ENCODE data around the gene DIP2B.
A peak's percentile ranks its signal among the peaks of the same experiment; 100 is the strongest.

DIP2B gene

GRCh38 chr12:50686406-50686805, 181.6 kb downstream of the DIP2B start:
- DNase-seq = no peak

GRCh38 chr12:50686976-50687375, 182.2 kb downstream of the DIP2B start:
- peak; percentile 20 to 66 for DNase-seq

GRCh38 chr12:50689437-50689836, 184.7 kb downstream of the DIP2B start:
- no peak for DNase-seq

- DNase-seq = no peak
These were observed 186.1 kb downstream of the DIP2B start for GRCh38 chr12:50690925-50691324.

GRCh38 chr12:50695961-50696360, 191.2 kb downstream of the DIP2B start:
- DNase-seq = no peak

DNA sequence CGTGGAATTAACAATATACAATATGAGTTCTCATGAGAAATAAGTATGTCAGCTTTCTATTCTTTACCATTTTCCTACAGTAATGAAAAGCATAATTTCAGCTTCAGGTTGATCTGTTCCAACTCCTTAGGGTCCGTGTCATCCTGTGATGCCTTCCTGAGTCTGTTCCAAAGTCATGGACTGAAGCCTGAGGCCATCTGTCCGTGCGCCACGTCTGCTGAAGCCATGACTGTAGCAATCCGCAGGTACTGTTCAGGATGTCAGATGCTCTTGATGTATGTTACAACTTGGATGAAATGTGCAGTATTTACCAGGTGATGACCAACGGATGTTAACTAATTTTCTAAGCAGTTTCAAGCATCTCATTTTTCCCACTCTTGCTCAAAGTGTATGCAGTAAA, 192.1 kb downstream of the DIP2B start:
- no peak for DNase-seq

DNA sequence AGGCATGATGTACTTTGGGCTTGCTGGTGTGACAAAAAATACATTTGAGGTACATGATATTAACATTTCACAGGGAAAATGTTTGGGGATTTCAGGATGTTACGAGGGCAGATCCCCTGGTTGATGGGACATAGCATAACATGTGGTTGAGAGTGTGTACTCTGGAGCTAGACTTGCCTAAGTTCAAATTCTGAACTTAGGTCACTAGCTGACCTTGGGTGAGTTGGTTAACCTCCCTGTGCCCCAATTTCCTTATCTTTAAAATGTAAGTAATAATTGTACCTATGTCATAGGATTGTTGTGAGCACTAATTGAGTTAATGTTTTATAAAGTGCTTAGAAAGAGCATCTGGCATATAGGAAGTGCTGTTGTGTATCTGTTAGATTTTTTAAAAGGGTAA, 194.4 kb downstream of the DIP2B start:
- DNase-seq = no peak

GRCh38 chr12:50699940-50700339, 195.2 kb downstream of the DIP2B start:
- no peak for DNase-seq

- peak in 1 of 2 experiments; percentile 40 for DNase-seq
These were observed 201.8 kb downstream of the DIP2B start for GRCh38 chr12:50706606-50707005.

DNA sequence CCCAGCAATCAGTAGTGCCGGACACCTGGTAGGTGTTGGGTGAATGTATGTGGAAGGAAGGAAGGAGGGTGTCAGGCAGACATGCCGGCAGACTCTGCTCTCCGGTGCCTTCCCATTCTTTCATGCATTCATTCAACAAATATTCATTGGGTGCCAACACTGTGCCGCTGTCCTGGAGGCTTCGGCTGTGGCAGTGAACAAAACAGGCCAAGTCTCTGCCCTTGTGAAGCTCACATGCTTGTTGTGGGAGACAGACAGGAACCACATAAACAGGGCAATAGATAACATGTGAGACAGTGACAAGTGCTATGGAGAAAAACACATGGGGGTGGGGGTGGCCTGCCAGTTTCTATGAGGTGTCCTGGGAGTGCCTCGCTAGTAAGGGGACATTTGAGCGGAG, 202.6 kb downstream of the DIP2B start:
- DNase-seq = no peak

DNA sequence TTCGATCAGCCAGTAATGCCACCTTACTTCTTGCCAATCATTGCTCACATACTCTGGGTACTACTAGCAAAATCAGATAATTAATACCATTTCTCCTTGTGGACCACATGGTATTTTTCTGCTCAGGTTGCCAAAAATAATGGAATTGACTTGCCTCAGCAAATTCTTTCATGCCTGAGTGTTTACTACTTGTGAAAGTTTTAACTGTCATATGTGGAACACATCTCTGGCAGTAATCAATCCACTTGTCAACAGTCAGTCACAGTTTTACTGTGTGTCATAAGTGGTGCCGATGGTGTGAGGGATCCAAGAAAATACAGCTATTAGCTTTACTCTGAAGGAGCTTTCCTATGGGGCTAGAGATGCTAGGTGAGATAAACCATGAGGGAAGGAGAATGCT, 203.8 kb downstream of the DIP2B start:
- DNase-seq = no peak

DNA sequence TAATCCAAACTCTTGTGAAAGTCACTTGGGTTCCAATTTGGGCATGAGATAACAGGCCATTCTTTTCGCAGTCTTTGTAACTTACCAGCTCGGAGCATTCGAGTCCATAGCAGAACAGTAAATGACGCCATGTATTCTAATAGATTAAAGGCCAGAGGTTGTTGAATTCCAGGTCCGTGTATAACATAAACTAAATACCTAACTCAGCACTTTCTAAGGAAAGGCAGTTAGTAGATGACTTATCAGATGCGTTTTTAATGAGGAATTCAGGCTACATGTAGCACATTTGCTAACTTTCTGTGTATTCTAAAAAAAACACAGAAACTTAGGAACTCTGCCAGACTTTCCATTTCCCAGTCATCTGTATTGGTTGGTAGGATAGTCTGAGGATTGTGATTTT, 206.3 kb downstream of the DIP2B start:
- DNase-seq = no peak

GRCh38 chr12:50715174-50715573, 210.4 kb downstream of the DIP2B start:
- no peak for DNase-seq

DNA sequence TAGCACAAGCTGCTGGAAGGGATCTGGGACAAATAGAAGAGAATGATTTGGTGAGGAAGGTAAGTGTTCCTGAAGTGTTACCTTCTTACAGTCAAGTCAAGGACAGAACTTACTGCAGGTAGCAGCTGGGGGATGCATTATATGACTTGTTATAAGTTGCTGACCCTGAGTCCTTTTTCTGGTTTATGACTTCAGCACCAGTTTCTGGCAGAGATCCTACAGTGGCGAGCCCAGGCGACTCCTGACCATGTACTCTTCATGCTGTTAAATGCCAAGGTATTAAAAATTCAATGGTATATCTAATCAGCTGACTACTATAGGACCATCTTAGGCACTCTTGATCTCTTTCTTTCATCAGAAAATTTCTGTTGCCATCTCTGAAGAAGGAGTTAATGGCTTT, 214.0 kb downstream of the DIP2B start:
- DNase-seq = no peak

DNA sequence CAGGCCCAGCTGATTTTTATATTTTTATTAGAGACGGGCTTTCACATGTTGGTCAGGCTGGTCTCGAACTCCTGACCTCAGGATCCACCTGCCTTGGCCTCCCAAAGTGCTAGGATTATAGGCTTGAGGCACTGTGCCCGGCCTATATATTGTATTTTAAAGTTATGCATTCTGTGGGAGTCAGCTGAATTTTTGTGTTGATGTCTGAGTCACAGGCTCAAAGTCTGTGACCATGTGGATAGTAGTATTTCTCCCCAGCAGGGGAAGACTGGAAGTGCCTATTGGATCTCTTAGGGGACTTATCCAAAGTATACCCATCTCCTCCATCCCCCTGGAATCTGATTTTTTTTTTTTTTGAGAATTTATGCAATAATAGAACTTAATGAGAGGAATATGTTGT, 215.3 kb downstream of the DIP2B start:
- DNase-seq = no peak

DNA sequence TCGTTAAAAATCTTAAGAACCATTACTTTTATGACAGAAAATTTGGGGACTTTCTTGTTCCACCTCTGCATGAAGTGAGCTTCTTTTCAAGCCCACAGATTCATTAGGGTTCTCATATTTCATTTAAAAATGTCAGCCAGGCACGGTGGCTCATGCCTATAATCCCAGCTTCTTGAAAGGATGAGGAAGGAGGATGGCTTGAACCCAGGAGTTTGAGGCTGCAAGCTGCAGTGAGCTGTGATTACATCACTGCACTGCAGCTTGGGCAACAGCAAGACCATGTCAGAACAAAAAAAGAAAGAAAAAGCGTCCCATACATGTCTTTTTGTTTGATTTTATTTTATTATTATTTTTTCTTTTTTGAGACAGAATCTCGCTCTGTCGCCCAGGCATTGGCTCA, 215.7 kb downstream of the DIP2B start:
- DNase-seq = no peak

DNA sequence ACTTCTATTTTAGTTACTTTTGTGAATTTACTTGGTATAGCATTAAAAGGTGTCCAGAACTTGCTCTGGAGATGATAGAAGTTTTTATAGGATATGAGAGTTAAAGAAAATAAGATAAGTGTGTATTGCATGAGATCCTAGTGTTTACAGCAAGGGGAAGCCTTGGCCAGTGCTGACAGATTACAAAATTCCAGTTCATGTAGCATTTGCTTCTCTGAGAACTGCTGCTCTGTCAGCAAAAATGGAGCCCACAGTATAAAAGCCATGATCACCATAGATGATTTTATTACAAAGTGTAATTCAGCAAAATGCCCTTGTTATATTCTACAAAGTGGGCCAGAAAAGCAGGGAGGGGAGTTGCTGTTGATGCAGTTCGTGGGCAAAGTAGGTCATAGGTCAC, 219.1 kb downstream of the DIP2B start:
- DNase-seq = no peak

DNA sequence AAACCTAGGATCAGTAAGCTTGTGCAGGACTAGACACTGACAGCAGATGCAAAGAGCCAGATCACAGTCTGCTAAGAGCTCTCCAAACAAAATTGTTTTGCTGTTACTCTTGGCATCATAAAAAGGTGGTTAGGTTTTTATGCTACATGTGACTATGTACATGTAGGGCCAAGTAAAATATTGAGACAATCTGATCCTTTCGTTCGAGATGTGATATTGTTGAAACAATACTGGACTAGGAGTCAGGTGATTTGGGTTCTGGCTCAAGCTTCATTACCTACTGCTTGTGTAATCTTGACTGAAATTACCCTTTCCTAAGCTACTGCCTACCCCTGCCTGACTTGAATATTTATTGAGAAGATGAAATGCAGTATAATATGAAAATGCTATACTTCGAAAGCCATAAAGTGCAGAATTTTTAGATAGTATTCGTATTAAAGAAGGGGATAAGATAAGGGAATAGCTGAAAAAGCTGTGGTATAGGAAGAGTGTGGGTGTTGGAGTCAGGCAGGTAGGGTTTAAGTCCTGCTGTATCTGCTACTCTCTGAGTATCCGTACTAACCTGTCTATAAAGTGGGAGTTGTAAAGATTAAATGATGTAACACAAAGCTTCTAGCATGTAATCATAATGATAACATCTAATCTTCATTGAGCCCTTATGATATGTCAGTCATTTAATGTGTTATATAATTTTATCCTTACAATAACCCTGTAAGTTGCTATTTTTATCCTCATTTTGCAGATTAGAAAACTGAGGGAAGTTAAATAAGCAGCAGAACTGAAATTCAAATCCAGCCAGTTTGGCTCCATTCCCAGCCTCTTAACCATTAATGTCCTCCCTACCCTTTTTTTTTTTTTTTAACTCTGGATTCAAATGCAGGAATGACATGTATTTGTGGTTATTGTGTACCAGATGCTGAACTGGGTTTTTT, 220.5 kb downstream of the DIP2B start:
- no peak for DNase-seq

- DNase-seq = no peak
These were observed 222.7 kb downstream of the DIP2B start for GRCh38 chr12:50727466-50727865.

GRCh38 chr12:50728417-50728816, 223.6 kb downstream of the DIP2B start:
- DNase-seq = no peak

DNA sequence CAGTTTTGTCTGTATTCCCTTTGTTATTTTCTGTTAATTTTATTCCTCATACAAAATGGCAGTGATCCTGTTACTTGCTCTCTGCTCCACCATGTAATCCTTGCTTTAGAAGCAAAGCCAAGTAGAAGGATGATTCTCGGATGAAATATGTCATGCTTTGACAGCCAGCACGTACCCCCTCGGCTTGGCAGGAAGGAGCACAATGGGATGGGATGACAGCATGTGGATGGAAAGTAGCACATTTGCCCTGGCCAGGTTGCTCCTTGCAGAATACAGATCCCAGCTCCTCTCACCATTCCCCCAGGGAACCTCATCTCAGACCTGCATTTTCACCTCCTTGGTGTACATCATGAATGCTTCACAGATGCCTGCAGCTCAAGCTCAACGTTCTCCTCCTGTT, 224.1 kb downstream of the DIP2B start:
- no peak for DNase-seq

DNA sequence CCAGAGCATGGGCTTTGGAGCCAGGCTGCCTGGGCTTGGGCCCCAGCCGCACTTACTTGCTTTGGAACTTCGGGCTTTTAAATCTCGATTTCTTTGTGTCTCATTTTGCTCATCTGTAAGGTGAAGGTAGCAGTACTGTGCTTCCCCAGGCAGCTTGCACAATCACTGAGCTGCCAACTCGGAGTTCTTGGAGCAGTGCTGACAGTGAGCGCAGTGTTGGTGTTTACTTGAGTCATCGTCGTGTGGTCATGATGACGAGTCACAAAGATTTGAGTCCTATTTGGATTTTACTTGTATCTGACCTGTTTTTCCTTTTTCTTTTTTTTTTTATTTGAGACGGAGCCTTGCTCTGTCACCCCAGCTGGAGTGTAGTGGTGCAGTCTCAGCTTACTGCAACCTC, 227.8 kb downstream of the DIP2B start:
- DNase-seq = no peak

DNA sequence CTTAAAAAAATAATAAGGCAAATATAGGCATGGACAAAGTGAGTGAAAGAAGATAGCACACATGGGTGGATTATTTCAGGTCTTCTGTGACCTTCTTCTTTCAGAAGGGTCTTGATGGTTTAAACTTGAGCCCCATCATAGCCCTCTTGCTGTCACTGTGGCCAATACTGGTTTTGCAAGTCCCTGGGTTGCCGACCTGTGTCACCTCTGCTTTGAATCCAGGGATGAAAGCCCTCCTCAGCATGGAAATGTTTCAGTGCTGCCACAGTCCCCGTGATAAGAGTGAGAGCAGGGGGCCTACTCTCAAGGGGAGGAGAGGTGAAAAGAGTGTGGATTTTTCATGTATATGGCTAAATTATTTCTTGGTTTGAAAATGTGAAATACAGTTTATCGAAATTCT, 228.9 kb downstream of the DIP2B start:
- DNase-seq = no peak

- peak in 1 of 2 experiments; percentile 40 for DNase-seq
These were observed 229.9 kb downstream of the DIP2B start for GRCh38 chr12:50734409-50735263.
